HCT116 (cell line): Measurements from ENCODE around the gene ABHD12.

Experiments used
- EGR1 ChIP-seq: IDR thresholded peaks from 2 replicates; pipeline ENCODE4 v1.6.1; 2012; ENCODE audit warnings: low read depth
- EZH2 ChIP-seq: fragments of 200-600 bp; sonication (generic); IDR thresholded peaks from 2 replicates; pipeline ENCODE4 v1.6.1; 2017; ENCODE audit warnings: antibody characterized with exemption, mixed run types
- POLR2A ChIP-seq: IDR thresholded peaks from 2 replicates; pipeline ENCODE4 v1.7.0; 2011; ENCODE audit warnings: borderline replicate concordance; ENCODE audit not compliant: insufficient read depth, insufficient read length; ENCODE audit errors: extremely low read depth
- POLR2AphosphoS5 ChIP-seq: IDR thresholded peaks from 2 replicates; pipeline ENCODE4 v1.6.1; 2011; ENCODE audit warnings: mild to moderate bottlenecking, low read depth, low read length, moderate library complexity
- RAD21 ChIP-seq: IDR thresholded peaks from 2 replicates; pipeline ENCODE4 v1.6.1; 2012; ENCODE audit warnings: low read depth, mild to moderate bottlenecking
- SIN3A ChIP-seq: IDR thresholded peaks from 2 replicates; pipeline ENCODE4 v1.6.1; 2012; ENCODE audit warnings: low read depth
- SP1 ChIP-seq: IDR thresholded peaks from 2 replicates; pipeline ENCODE4 v1.6.1; 2012; ENCODE audit warnings: low read depth
- YY1 ChIP-seq: IDR thresholded peaks from 2 replicates; pipeline ENCODE4 v1.6.1; 2011; ENCODE audit warnings: low read length, low read depth, moderate library complexity, mild to moderate bottlenecking; ENCODE audit not compliant: insufficient replicate concordance; ENCODE audit errors: extremely low read depth
- TF ChIP-seq, protein P1 (sequence below), 3 experiments: fragments of 200-600 bp in 1 of 3; sonication (generic) in 1 of 3; IDR thresholded peaks in 2 of 3; conservative IDR thresholded peaks in 1 of 3; 2 replicates each; pipeline ENCODE4 v1.5.1; 2012 to 2017; ENCODE audit warnings: low read depth in 2 of 3, low read length in 2 of 3, antibody characterized with exemption in 1 of 3, borderline replicate concordance in 1 of 3, control low read depth in 1 of 3, mild to moderate bottlenecking in 1 of 3, mixed read lengths in 1 of 3, mixed run types in 1 of 3, moderate library complexity in 1 of 3; ENCODE audit not compliant: insufficient read depth in 1 of 3
- TF ChIP-seq, protein P2 (sequence below): IDR thresholded peaks from 2 replicates; pipeline ENCODE4 v1.6.1; 2012

DNA sequence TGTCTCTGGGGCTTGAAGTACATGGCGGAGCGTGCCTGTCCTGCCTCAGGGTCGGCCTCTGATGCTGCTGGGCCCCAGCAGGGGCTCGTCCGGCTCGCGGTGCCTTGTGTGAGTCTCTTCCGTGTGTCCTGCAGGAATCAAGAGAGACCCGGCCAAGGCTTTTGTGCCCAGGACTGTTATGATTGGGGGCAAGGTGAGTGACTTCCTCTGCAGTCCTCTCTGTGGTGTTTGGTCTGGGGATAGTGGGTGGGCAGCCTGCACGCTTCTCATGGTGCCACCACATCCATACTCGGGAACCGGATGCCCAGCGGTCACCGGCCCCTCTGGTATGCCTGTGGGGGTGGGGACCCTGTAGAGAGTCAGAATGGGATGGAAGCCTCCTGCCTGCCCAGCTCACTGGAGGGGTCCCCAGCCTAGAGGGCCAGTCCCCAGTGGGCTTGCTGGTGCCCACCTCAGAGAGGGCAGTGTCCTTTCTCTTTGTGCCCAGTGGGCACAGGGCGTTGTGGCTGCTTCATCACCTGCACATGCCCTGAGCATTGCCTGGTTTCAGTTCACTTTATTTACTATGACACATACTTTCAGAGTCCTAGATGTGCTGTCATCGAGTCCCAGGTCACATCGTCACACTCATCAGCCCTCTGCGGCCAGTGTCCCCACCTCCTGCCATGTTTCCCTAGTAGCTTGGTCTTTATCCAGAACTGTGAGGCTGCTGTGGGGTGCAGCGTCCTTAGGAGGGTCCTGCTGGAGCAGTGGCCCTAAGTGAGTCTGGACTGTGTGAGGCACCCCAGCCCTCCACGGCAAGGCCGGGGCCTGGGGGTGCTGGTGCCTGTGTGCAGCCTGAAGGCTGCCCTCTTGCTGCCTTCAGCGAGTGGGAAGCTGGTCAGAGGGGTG lies 102.1 kb downstream of the ABHD12 start:
- TF ChIP-seq SP1, result no peak
- no peak for TF ChIP-seq POLR2A
- TF ChIP-seq YY1, result no peak
- TF ChIP-seq, protein P1, sequence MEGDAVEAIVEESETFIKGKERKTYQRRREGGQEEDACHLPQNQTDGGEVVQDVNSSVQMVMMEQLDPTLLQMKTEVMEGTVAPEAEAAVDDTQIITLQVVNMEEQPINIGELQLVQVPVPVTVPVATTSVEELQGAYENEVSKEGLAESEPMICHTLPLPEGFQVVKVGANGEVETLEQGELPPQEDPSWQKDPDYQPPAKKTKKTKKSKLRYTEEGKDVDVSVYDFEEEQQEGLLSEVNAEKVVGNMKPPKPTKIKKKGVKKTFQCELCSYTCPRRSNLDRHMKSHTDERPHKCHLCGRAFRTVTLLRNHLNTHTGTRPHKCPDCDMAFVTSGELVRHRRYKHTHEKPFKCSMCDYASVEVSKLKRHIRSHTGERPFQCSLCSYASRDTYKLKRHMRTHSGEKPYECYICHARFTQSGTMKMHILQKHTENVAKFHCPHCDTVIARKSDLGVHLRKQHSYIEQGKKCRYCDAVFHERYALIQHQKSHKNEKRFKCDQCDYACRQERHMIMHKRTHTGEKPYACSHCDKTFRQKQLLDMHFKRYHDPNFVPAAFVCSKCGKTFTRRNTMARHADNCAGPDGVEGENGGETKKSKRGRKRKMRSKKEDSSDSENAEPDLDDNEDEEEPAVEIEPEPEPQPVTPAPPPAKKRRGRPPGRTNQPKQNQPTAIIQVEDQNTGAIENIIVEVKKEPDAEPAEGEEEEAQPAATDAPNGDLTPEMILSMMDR (IDR thresholded peaks at IDR 0.05 in 2 of 3, conservative IDR thresholded peaks at IDR 0.05 in 1 of 3; ENCODE audit: borderline replicate concordance in 1 of 3, insufficient read depth in 1 of 3, low read depth in 2 of 3, low read length in 2 of 3), result no peak
- TF ChIP-seq, protein P2, sequence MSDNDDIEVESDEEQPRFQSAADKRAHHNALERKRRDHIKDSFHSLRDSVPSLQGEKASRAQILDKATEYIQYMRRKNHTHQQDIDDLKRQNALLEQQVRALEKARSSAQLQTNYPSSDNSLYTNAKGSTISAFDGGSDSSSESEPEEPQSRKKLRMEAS, result no peak
- no peak for TF ChIP-seq SIN3A
- no peak for TF ChIP-seq EGR1
- no peak for TF ChIP-seq RAD21
- no peak for TF ChIP-seq POLR2AphosphoS5
- TF ChIP-seq EZH2, result no peak
